ENCODE data around the gene BCL7A. TPM values are rescaled to one million over a fixed set of nuclear protein-coding genes. Genes with fewer than 3 reads are reported as not detected.

Gene BCL7A
- total RNA-seq, 1 donor from 2014 or later = 41.4 TPM

- H3K4me1 Mint-ChIP-seq = peaks cover 4% of the 10 kb centered on the region
- H3K4me3 Mint-ChIP-seq = no peak overlapping the region
- no peak for ATAC-seq (ENCODE audit: low read depth)
- ChIA-PET CTCF (interaction anchor here (0.6 kb wide), 1 partner anchor 93 kb away, joined by 3 read pairs; no protein-coding TSS in a partner anchor), POLR2A (no interaction called here)
- DNase-seq = no peak
- no peak for TF ChIP-seq CTCF (IDR thresholded peaks at IDR 0.05)
- no peaks in the 10 kb centered on the region for H3K9me3 Mint-ChIP-seq
- intact Hi-C loops (cut with micrococcal nuclease) = no loop called here
- no peak overlapping the region for H3K27ac Mint-ChIP-seq
- H3K27me3 Mint-ChIP-seq = no peaks in the 10 kb centered on the region
- peaks cover 83% of the 10 kb centered on the region for H3K36me3 Mint-ChIP-seq (ENCODE audit: low read depth)
Measured at GRCh38 chr12:122045262-122045661, 23.6 kb downstream of the BCL7A start.

GRCh38 chr12:122046145-122046544 is 24.5 kb downstream of the BCL7A start:
- ChIA-PET CTCF (interaction anchor here (1.0 kb wide), 1 partner anchor 128 kb away, joined by 3 read pairs; the partner anchor contains the start of gene CFAP251), POLR2A (no interaction called here)
- intact Hi-C loops (cut with micrococcal nuclease) = no loop called here
- Mint-ChIP-seq H3K27me3 (no peaks in the 10 kb centered on the region), H3K36me3 (ENCODE audit: low read depth) (peaks cover 83% of the 10 kb centered on the region), H3K4me1 (no peaks in the 10 kb centered on the region), H3K9me3 (no peaks in the 10 kb centered on the region), H3K27ac (no peak overlapping the region), H3K4me3 (no peak overlapping the region)
- ATAC-seq (ENCODE audit: low read depth) = no peak
- DNase-seq = no peak
- no peak for TF ChIP-seq CTCF (IDR thresholded peaks at IDR 0.05)

DNA sequence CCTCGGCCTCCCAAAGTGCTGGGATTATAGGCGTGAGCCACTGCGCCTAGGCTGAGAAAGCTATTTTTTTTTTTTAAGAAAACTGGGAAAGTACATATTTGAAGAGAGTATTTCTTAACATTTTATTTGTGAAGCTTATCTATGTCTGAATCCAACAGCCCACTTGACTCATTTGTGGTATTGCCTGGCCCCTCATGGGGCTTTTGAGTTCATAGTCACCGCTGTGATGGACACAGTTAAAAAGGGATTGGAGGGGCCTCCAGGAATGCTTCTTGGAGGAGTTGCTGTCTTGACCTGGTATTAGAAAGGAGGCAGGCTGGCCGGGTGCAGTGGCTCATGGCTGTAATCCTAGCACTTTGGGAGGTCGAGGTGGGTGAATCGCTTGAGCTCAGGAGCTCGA is 26.5 kb downstream of the BCL7A start:
- no peak overlapping the region for H3K27ac Mint-ChIP-seq
- H3K4me1 Mint-ChIP-seq = no peaks in the 10 kb centered on the region
- no peaks in the 10 kb centered on the region for H3K27me3 Mint-ChIP-seq
- intact Hi-C loops (cut with micrococcal nuclease) = no loop called here
- H3K4me3 Mint-ChIP-seq = no peak overlapping the region
- H3K9me3 Mint-ChIP-seq = no peaks in the 10 kb centered on the region
- H3K36me3 Mint-ChIP-seq (ENCODE audit: low read depth) = peaks cover 72% of the 10 kb centered on the region
- ATAC-seq (ENCODE audit: low read depth) (no peak), DNase-seq (no peak)
- ChIA-PET POLR2A (no interaction called here), CTCF (interaction anchor here (1.0 kb wide), 1 partner anchor 75 kb away, joined by 4 read pairs; no protein-coding TSS in a partner anchor)
- no peak for TF ChIP-seq CTCF (IDR thresholded peaks at IDR 0.05)

GRCh38 chr12:122049827-122050226 is 28.1 kb downstream of the BCL7A start:
- H3K27ac Mint-ChIP-seq = no peak overlapping the region

GRCh38 chr12:122050706-122051105 is 29.0 kb downstream of the BCL7A start:
- Mint-ChIP-seq H3K27ac (no peak overlapping the region), H3K4me1 (peaks cover 4% of the 10 kb centered on the region), H3K27me3 (no peaks in the 10 kb centered on the region), H3K36me3 (ENCODE audit: low read depth) (peaks cover 70% of the 10 kb centered on the region), H3K9me3 (no peaks in the 10 kb centered on the region), H3K4me3 (no peak overlapping the region)
- ChIA-PET CTCF (interaction anchor here (8.7 kb wide), 1 partner anchor 72 kb away, joined by 122 read pairs; no protein-coding TSS in a partner anchor), POLR2A (no interaction called here)
- intact Hi-C loops (cut with micrococcal nuclease) = no loop called here
- DNase-seq = no peak
- ATAC-seq (ENCODE audit: low read depth) = no peak
- TF ChIP-seq CTCF (IDR thresholded peaks at IDR 0.05) = no peak

More at GRCh38 chr12:122049827-122050226, 28.1 kb downstream of the BCL7A start:
- TF ChIP-seq CTCF (IDR thresholded peaks at IDR 0.05) = no peak
- intact Hi-C loops (cut with micrococcal nuclease) = no loop called here
- no peak for DNase-seq
- CTCF ChIA-PET = interaction anchor here (1.3 to 8.7 kb wide), 2 partner anchors 73 kb away, joined by 3 to 122 read pairs; no protein-coding TSS in a partner anchor
- no peak for ATAC-seq (ENCODE audit: low read depth)
- H3K36me3 Mint-ChIP-seq (ENCODE audit: low read depth) = peaks cover 71% of the 10 kb centered on the region
- no peaks in the 10 kb centered on the region for H3K27me3 Mint-ChIP-seq
- H3K4me1 Mint-ChIP-seq = peaks cover 4% of the 10 kb centered on the region
- H3K9me3 Mint-ChIP-seq = no peaks in the 10 kb centered on the region
- POLR2A ChIA-PET = no interaction called here
- H3K4me3 Mint-ChIP-seq = no peak overlapping the region

Measured in activated B cell treated with CpG ODN at 0.5 μM for 24 hours (primary cell).